Endothelial cell (in vitro differentiated cells): ENCODE measurements around the gene SELENOK. TPM values are rescaled to one million over a fixed set of nuclear protein-coding genes. Genes with fewer than 3 reads are reported as not detected.
A peak's percentile ranks its signal among the peaks of the same experiment; 100 is the strongest.

ENCODE experiments used
- DNase-seq: peaks from one replicate; pipeline ENCODE4 v3.0.0; 2021; ENCODE audit warnings: low spot score
- H3K27ac Mint-ChIP-seq: one replicate; pipeline ENCODE4 v1.8.0; 2021; ENCODE audit warnings: mixed read lengths, inconsistent platforms; ENCODE audit not compliant: unreplicated experiment
- H3K27me3 Mint-ChIP-seq: one replicate; pipeline ENCODE4 v1.8.0; 2021; ENCODE audit warnings: mild to moderate bottlenecking, moderate library complexity, mixed read lengths, inconsistent platforms; ENCODE audit not compliant: unreplicated experiment
- H3K36me3 Mint-ChIP-seq: one replicate; pipeline ENCODE4 v1.8.0; 2021; ENCODE audit warnings: mild to moderate bottlenecking, low read depth, mixed read lengths, inconsistent platforms; ENCODE audit not compliant: unreplicated experiment
- H3K4me1 Mint-ChIP-seq: one replicate; pipeline ENCODE4 v1.8.0; 2021; ENCODE audit warnings: mild to moderate bottlenecking, mixed read lengths, inconsistent platforms; ENCODE audit not compliant: unreplicated experiment
- H3K4me3 Mint-ChIP-seq: one replicate; pipeline ENCODE4 v1.8.0; 2021; ENCODE audit warnings: mild to moderate bottlenecking, mixed read lengths, inconsistent platforms; ENCODE audit not compliant: unreplicated experiment
- H3K9me3 Mint-ChIP-seq: one replicate; pipeline ENCODE4 v1.8.0; 2021; ENCODE audit warnings: mixed read lengths, inconsistent platforms; ENCODE audit not compliant: unreplicated experiment
- CTCF ChIP-seq: fragments of 200-600 bp; sonication (generic); IDR thresholded peaks from one replicate; pipeline ENCODE4 v1.5.0; 2021; ENCODE audit warnings: antibody characterized with exemption; ENCODE audit not compliant: unreplicated experiment
- total RNA-seq: library from RNA; stranded (reverse); fragmentation: NEBNext Ultra II Directional; extraction: Animal tissue kit (Norgen Biotek cat#: 25700); gene quantifications from one replicate; pipeline ENCODE4 v1.2.1, GENCODE V29; 2021; ENCODE audit not compliant: unreplicated experiment

Gene SELENOK
- total RNA-seq, 1 donor from 2014 or later: 36.6 TPM

GRCh38 chr3:53899750-53900149 is 8.1 kb upstream of the SELENOK start:
- Mint-ChIP-seq H3K4me3 (no peak overlapping the region), H3K4me1 (no peaks in the 10 kb centered on the region), H3K27me3 (no peaks in the 10 kb centered on the region), H3K9me3 (no peaks in the 10 kb centered on the region), H3K27ac (no peak overlapping the region), H3K36me3 (no peaks in the 10 kb centered on the region)
- no peak for TF ChIP-seq CTCF
- DNase-seq: no peak

- no peak for TF ChIP-seq CTCF
- Mint-ChIP-seq H3K9me3 (no peaks in the 10 kb centered on the region), H3K4me1 (peaks cover 34% of the 10 kb centered on the region), H3K27me3 (peaks cover 4% of the 10 kb centered on the region), H3K4me3 (peak overlapping the region; percentile 98), H3K36me3 (peaks cover 7% of the 10 kb centered on the region), H3K27ac (peak overlapping the region; percentile 98)
- DNase-seq: no peak
Measured at GRCh38 chr3:53892286-53892637, 603 bp upstream of the SELENOK start.

GRCh38 chr3:53890726-53891475 is 758 bp downstream of the SELENOK start:
- Mint-ChIP-seq H3K4me3 (peak overlapping the region; percentile 98), H3K27me3 (peaks cover 4% of the 10 kb centered on the region), H3K36me3 (peaks cover 9% of the 10 kb centered on the region), H3K27ac (peak overlapping the region; percentile 88), H3K4me1 (peaks cover 34% of the 10 kb centered on the region), H3K9me3 (no peaks in the 10 kb centered on the region)
- TF ChIP-seq CTCF: no peak
- no peak for DNase-seq

- H3K27ac Mint-ChIP-seq: no peak overlapping the region
- H3K36me3 Mint-ChIP-seq: peaks cover 14% of the 10 kb centered on the region
- no peak for TF ChIP-seq CTCF
- no peaks in the 10 kb centered on the region for H3K9me3 Mint-ChIP-seq
- H3K4me3 Mint-ChIP-seq: no peak overlapping the region
- peaks cover 2% of the 10 kb centered on the region for H3K27me3 Mint-ChIP-seq
- no peak for DNase-seq
- H3K4me1 Mint-ChIP-seq: peaks cover 29% of the 10 kb centered on the region
Measured at GRCh38 chr3:53888232-53888631, 3.4 kb downstream of the SELENOK start.

GRCh38 chr3:53887446-53887845 is 4.2 kb downstream of the SELENOK start:
- Mint-ChIP-seq H3K36me3 (peaks cover 17% of the 10 kb centered on the region), H3K4me3 (no peak overlapping the region), H3K4me1 (peaks cover 21% of the 10 kb centered on the region), H3K27ac (peak overlapping the region; percentile 8), H3K27me3 (peaks cover 5% of the 10 kb centered on the region), H3K9me3 (no peaks in the 10 kb centered on the region)
- no peak for DNase-seq
- no peak for TF ChIP-seq CTCF
